ENCODE data around the gene TMEM50B.
"Not testable (repeated sequence)": the region's sequence is repeated elsewhere in the genome, so short reads cannot be mapped to it uniquely, and the experiment has no call there.

Gene TMEM50B

DNA sequence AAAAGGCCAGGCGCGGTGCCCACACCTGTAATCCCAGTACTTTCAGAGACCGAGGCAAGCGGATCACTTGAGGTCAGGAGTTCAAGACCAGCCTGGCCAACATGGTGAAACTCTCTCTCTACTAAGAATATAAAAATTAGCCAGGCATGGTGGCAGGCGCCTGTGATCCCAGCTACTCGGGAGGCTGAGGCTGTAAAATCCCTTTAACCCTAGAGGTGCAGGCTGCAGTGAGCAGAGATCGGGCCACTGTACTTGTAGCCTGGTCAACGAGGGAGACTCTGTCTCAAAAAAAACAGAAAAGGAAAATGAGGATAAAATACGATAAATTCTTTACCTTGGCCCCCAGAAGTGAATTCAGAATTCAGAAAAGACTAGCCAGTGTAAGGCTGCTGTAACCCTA, 1.6 kb downstream of the TMEM50B start:
- DNase-seq (ENCODE audit: low read depth in 2 of 2), result no peak

DNA sequence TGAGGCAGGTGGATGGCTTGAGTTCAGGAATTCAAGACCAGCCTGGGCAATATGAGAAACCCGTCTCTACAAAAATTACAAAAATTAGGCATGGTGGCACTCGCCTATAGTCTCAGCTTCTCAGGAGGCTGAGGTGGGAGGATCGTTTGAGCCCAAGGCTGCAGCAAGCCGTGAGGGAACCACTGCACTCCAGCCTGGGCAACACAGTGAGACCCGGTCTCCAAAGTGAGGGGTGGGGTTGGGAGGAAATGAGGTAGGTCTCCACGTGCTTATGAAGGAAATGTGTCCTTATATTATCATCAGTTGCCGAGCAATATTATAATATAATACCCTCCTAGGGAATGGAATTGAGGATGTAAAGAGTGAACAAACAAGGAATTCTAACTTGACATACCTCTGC, 2.7 kb downstream of the TMEM50B start:
- DNase-seq (ENCODE audit: low read depth in 2 of 2), result no peak

DNA sequence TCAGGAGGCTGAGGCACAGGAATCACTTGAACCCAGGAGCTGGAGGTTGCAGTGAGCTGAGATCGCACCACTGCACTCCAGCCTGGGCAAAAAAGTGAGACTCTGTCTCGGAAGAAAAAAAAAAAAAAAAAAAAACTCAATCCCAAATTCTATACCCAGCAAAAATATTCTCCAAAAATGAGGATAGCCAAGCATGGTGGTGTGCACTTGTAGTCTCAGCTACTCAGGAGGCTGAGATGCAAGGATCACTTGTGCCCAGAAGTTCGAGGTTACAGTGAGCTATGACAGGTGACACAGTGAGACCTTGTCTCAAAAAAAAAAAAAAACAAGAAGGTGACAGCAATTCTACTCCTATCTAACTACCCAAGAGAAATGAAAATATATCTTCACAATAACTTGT, 6.4 kb downstream of the TMEM50B start:
- DNase-seq (ENCODE audit: low read depth in 2 of 2), result no peak

DNA sequence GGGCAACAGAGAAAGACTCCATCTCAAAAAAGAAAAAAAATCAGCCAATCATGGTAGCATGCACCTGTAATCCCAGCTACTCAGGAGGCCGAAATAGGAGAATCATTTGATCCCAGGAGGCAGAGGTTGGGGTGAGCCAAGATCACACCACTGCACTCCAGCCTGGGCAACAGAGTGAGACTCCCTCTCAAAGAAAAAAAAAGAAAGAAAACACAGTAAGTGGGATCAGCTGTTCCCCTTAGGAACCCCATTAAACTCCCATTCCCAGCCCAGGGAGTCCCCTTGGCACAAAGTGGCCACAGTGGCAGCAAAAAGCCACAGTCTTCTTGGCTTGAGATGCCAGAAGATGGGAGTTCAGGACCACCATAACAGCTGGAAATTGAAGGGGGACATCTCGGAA, 9.1 kb downstream of the TMEM50B start:
- DNase-seq (ENCODE audit: low read depth in 2 of 2), result no peak

DNA sequence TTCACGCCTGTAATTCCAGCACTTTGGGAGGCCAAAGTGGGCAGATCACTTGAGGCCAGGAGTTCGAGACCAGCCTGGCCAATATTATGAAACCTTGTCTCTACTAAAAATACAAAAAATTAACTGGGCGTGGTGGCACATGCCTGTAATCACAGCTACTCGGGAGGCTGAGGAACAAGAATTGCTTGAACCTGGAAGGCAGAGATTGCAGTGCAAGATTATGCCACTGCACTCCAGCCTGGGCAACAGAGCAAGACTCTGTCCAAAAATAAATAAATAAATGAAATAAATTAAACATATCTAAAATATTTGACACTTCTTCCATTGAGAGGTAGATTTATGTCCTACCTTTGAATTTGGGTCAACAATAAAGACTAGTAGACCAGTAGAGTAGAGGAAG, 10.6 kb downstream of the TMEM50B start:
- not testable (repeated sequence) for DNase-seq (ENCODE audit: low read depth in 2 of 2)

DNA sequence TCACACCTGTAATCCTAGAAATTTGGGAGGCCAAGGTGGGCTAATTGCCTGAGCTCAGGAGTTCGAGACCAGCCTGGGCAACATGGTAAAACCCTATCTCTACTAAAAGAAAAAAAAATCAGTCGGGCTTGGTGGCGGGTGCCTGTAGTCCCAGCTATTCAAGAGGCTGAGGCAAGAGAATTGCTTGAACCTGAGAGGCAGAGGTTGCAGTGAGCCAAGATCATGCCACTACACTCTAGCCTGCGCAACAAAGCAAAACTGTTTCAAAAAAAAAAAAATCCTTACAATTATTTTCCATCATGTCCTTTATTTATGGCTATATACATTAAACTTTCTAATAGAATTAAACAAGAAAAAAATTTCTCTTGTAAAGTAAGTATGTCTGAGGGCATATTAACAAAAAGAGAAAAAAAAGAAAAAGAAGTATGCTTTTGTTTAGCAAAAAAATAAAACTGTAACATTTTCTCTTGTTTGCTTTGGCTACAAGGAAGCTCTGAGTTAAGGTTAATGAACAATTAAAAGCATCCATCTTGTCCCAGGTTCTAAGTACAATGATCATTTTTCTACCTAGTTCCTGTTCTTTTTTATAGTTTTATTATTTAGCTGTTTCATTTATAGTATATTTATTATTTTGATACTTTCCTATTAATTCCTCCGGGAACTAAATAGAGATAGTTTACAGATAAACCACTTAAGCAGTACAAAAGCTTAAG, 18.1 kb downstream of the TMEM50B start:
- DNase-seq (ENCODE audit: low read depth in 2 of 2), result no peak

DNA sequence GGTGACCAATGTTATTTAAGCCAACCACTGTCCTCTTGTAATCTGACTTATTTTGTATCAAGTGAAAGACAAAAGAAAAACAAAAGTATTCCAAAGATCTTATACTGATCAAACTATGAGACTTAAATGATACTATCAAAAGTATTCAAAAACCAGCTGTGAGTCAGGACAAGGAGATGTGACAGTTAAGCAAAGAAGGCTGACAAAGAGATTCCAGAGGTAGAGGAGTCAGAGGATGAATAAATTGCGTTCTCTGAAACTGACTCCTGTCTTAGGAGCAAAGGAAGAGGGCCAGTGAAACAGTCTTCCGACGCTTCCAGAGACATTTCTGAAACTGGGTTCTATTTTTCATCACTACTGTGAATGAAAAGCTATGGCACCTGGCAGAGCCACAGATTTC, 20.9 kb downstream of the TMEM50B start:
- no peak for DNase-seq (ENCODE audit: low read depth in 2 of 2)

GRCh38 chr21:33455686-33456446, 23.9 kb downstream of the TMEM50B start:
- DNase-seq (ENCODE audit: low read depth in 2 of 2), result no peak

DNA sequence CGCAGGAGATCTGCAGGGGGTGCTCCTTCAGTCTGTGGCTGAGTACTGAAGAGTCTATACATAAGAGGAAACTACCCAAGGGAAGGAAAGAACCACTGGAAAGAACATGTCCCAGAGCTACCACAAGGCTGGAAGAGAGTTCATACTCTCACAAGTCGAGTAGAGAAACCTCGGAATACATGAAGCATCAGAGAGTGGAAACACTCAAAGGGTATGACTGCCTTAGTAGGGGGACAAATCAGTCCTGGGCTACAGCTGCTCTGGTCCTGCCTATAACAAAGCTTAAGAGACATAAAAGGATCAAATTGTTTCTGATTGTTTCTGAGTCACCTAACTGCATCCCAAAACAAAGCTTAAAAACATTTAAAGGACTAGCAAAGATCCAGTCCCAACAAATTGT, 27.4 kb downstream of the TMEM50B start:
- no peak for DNase-seq (ENCODE audit: low read depth in 2 of 2)

DNA sequence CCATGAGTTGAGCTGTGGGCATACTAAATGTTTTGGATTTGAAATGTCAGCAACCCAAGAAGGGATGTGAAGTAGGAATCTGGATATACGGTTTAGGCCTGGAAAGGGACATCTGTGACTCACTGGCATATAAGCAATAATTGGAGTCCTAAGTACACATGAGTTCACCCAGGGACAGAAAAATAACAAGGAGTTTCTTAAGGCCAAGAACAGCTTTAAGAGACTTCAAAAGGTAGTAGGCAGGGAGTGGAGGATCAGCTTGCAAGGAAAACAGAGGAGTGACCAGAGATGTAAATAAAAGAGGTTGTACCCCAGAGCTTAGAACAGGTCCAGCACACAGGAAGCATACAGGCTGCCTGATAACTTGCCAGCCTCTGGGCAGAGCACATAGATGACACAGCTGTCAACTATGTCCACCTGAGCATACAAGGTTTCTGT, 28.1 kb downstream of the TMEM50B start:
- no peak for DNase-seq (ENCODE audit: low read depth in 2 of 2)

- DNase-seq (ENCODE audit: low read depth in 2 of 2), result no peak
Observed at GRCh38 chr21:33449616-33450015, 30.2 kb downstream of the TMEM50B start.

DNA sequence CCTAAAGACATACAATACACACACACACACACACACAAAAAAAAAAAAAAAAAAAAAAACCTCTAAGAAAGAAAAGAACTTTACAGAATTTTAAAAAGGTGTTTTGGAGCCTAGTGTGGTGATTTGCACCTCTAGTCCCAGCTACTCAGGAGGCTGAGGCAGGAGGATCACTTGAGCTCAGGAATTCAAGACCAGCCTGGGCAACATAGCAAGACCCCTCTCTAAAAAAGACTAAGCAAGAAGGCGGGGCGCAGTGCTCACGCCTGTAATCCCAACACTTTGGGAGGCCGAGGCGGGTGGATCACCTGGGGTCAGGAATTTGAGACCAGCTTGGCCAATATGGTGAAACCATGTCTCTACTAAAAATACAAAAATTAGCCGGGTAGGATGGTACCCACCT, 33.2 kb downstream of the TMEM50B start:
- not testable (repeated sequence) for DNase-seq (ENCODE audit: low read depth in 2 of 2)

- DNase-seq (ENCODE audit: low read depth in 2 of 2), result no peak
Observed at GRCh38 chr21:33444499-33444898, 35.3 kb downstream of the TMEM50B start.

GRCh38 chr21:33443194-33443593, 36.6 kb downstream of the TMEM50B start:
- DNase-seq (ENCODE audit: low read depth in 2 of 2), result no peak

DNA sequence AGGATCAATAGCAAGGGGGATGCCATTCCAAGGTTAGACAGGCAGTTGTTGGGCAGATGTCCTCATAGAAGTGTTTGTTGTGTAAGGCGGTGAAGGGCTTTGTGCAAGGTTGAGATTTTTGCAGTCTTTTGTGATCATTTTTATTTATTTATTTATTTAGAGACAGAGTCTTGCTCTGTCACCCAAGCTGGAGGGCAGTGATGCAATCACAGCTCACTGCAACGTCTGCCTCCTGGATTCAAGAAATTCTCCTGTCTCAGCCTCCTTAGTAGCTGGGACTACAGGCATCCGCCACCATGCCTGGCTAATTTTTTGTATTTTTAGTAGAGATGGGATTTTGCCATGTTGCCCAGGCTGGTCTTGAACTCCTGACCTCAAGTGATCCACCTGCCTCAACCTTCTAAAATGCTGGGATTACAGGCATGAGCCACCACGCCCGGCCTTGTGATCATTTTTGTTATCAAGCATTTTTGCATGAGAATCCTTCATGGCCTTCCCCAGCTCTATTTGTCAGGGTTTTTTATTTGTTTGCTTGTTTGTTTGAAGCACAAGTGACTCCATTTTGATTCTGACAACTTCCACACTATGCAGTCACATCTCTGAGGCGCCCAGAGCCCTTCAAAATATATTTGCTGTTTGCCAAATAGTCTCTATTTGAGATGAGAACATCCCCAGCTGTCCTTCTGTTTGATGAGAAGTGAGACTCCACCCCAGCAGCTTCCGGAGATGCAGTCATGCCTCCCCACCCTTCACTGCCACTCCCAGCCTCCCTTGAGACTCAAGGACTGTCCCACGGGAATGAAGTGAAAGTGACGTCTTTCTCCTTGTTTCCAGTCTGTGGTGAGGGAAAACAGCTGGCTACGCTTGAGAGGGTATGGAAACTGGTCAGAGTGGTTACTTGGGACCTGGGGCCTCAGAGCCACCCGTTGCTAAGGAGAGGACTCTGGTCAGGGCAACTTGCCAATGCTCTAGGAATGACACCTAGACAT, 38.0 kb downstream of the TMEM50B start:
- DNase-seq (ENCODE audit: low read depth in 2 of 2), result no peak

GRCh38 chr21:33437140-33437539, 42.6 kb downstream of the TMEM50B start:
- DNase-seq (ENCODE audit: low read depth in 2 of 2), result no peak

GRCh38 chr21:33434770-33435360, 44.9 kb downstream of the TMEM50B start:
- peak in 1 of 2 donors; percentile 14 for DNase-seq (ENCODE audit: low read depth in 2 of 2)

GRCh38 chr21:33433425-33434114, 46.2 kb downstream of the TMEM50B start:
- DNase-seq (ENCODE audit: low read depth in 2 of 2), result no peak

GRCh38 chr21:33433001-33433400, 46.8 kb downstream of the TMEM50B start:
- DNase-seq (ENCODE audit: low read depth in 2 of 2), result no peak

DNA sequence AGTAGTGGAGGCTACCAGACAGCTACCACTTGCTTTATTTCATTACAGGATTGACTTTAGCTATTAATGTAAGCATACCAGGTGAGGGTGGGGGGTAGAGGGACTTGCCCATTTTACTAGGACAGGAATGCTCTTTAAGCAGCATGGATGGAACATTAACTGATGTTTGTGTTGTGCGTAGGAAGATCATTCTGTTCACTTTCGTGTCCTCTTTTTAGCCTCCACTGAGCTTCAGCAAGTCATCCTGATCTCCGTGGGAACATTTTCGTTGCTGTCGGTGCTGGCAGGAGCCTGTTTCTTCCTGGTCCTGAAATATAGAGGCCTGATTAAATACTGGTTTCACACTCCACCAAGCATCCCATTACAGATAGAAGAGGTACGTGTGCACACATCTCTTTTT, 47.3 kb downstream of the TMEM50B start:
- DNase-seq (ENCODE audit: low read depth in 2 of 2), result no peak

GRCh38 chr21:33430858-33431257, 48.9 kb downstream of the TMEM50B start:
- DNase-seq (ENCODE audit: low read depth in 2 of 2), result no peak

All from activated CD4-positive, alpha-beta T cell treated with anti-CD3 and anti-CD28 coated beads for 24 hours (primary cell).